ENCODE data around the gene PLCXD3. TPM values are rescaled to one million over a fixed set of nuclear protein-coding genes. Genes with fewer than 3 reads are reported as not detected.

Gene PLCXD3
- total RNA-seq, 2 donors from 2014 or later, result 1.1 to 3.5 TPM

GRCh38 chr5:41290810-41291209 is 219.6 kb downstream of the PLCXD3 start:
- Histone ChIP-seq H3K4me1 (replicated peaks) (no peaks in the 10 kb centered on the region), H3K9me3 (no peaks in the 10 kb centered on the region), H3K27me3 (replicated peaks; ENCODE audit: insufficient read depth) (no peaks in the 10 kb centered on the region), H3K27ac (no peak overlapping the region), H3K36me3 (no peaks in the 10 kb centered on the region), H3K4me3 (no peak overlapping the region)
- no peak for DNase-seq (ENCODE audit: low spot score)
- WGBS, result 94% methylated on average over 2 of the region's 2 CpGs
- no peak for TF ChIP-seq CTCF (IDR thresholded peaks at IDR 0.05)
- TF ChIP-seq POLR2A (IDR thresholded peaks at IDR 0.05), result no peak
- no peak for TF ChIP-seq POLR2AphosphoS5 (IDR thresholded peaks at IDR 0.05)
- intact Hi-C loops (cut with DNase I), result no loop called here

GRCh38 chr5:41289970-41290464 is 220.4 kb downstream of the PLCXD3 start:
- WGBS, result 83% methylated on average over 4 of the region's 4 CpGs
- DNase-seq (ENCODE audit: low spot score), result no peak
- Histone ChIP-seq H3K9me3 (no peaks in the 10 kb centered on the region), H3K4me3 (no peak overlapping the region), H3K27ac (no peak overlapping the region), H3K4me1 (replicated peaks) (no peaks in the 10 kb centered on the region), H3K36me3 (no peaks in the 10 kb centered on the region), H3K27me3 (replicated peaks; ENCODE audit: insufficient read depth) (no peaks in the 10 kb centered on the region)
- TF ChIP-seq CTCF (IDR thresholded peaks at IDR 0.05), result no peak
- no peak for TF ChIP-seq POLR2AphosphoS5 (IDR thresholded peaks at IDR 0.05)
- TF ChIP-seq POLR2A (IDR thresholded peaks at IDR 0.05), result no peak
- intact Hi-C loops (cut with DNase I), result no loop called here

GRCh38 chr5:41286696-41287095 is 223.7 kb downstream of the PLCXD3 start:
- no peaks in the 10 kb centered on the region for H3K27me3 ChIP-seq (replicated peaks; ENCODE audit: insufficient read depth)

GRCh38 chr5:41286165-41286564 is 224.2 kb downstream of the PLCXD3 start:
- DNase-seq (ENCODE audit: low spot score), result no peak
- no peaks in the 10 kb centered on the region for H3K9me3 ChIP-seq
- H3K4me3 ChIP-seq, result no peak overlapping the region
- intact Hi-C loops (cut with DNase I), result no loop called here
- H3K27ac ChIP-seq, result no peak overlapping the region
- TF ChIP-seq POLR2AphosphoS5 (IDR thresholded peaks at IDR 0.05) (no peak), CTCF (IDR thresholded peaks at IDR 0.05) (no peak), POLR2A (IDR thresholded peaks at IDR 0.05) (no peak)
- H3K4me1 ChIP-seq (replicated peaks), result no peaks in the 10 kb centered on the region
- H3K36me3 ChIP-seq, result no peaks in the 10 kb centered on the region
- WGBS, result 88% methylated on average over 2 of the region's 2 CpGs
- no peaks in the 10 kb centered on the region for H3K27me3 ChIP-seq (replicated peaks; ENCODE audit: insufficient read depth)

More at GRCh38 chr5:41286696-41287095, 223.7 kb downstream of the PLCXD3 start:
- DNase-seq (ENCODE audit: low spot score), result no peak
- TF ChIP-seq CTCF (IDR thresholded peaks at IDR 0.05) (no peak), POLR2AphosphoS5 (IDR thresholded peaks at IDR 0.05) (no peak), POLR2A (IDR thresholded peaks at IDR 0.05) (no peak)
- H3K9me3 ChIP-seq, result no peaks in the 10 kb centered on the region
- WGBS, result 53% methylated on average over 2 of the region's 2 CpGs
- intact Hi-C loops (cut with DNase I), result no loop called here
- H3K4me1 ChIP-seq (replicated peaks), result no peaks in the 10 kb centered on the region
- H3K36me3 ChIP-seq, result no peaks in the 10 kb centered on the region
- no peak overlapping the region for H3K27ac ChIP-seq
- H3K4me3 ChIP-seq, result no peak overlapping the region

GRCh38 chr5:41284938-41285337 is 225.5 kb downstream of the PLCXD3 start:
- Histone ChIP-seq H3K36me3 (no peaks in the 10 kb centered on the region), H3K4me3 (no peak overlapping the region), H3K27ac (no peak overlapping the region), H3K4me1 (replicated peaks) (no peaks in the 10 kb centered on the region), H3K27me3 (replicated peaks; ENCODE audit: insufficient read depth) (no peaks in the 10 kb centered on the region), H3K9me3 (no peaks in the 10 kb centered on the region)
- intact Hi-C loops (cut with DNase I), result no loop called here
- DNase-seq (ENCODE audit: low spot score), result no peak
- 84% methylated on average over 2 of the region's 2 CpGs for WGBS
- TF ChIP-seq CTCF (IDR thresholded peaks at IDR 0.05), result no peak
- no peak for TF ChIP-seq POLR2AphosphoS5 (IDR thresholded peaks at IDR 0.05)
- TF ChIP-seq POLR2A (IDR thresholded peaks at IDR 0.05), result no peak

All from prostate gland (tissue), 2 donors.